ENCODE data around the gene FIGN.

FIGN gene

DNA sequence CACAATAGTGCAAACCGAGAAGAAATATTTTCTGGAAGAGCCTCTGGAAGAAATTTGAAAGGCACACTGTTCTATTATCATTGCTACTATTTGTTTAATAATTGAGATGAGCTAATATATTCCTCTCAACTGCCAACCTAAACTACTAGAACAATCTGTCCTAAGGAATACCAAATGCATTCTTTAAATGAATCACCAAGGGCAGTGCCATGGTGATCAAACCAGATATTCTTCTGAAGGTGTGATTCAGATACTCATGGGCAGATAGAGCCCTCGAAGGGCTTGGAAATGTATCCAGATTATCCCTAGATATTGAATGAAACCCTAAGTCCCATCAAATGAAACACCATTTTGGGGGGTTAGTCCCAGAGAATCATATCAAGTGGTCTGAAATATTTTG, 76.6 kb downstream of the FIGN start:
- DNase-seq = no peak

DNA sequence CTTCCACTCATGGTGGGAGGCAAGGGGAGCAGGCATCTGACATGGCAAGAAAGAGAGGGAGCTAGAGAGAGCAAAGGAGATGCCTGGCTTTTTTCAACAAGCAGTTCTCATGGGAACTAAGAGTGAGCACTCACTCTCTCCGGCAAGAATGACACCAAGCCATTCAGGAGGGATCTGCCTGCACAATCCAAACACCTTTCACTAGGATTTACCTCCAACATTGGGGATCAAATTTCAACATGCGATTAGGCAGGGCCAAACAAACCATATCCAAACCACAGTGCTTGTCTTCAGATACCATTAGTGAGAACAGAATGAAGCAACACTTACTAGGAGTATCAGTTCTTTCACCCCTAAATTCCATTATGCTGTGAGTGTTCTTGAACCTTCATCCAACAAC, 77.3 kb downstream of the FIGN start:
- no peak for DNase-seq

DNA sequence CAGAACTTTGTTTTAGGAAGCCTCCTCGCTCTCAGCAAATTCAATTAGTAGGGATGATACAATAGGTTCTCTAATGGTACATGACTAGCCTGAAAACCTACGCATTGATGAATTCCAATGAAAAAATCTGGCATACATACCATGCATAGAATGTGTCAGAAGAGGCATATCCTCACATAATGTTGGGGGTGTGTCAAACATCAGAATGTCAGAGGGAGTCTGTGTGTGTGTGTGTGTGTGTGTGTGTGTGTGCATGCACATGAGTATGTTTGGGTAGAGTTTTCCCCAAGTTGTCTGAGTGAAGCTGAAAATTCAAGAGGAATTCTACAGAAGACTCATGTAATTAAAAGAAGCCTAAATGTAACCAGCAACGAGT, 78.5 kb downstream of the FIGN start:
- no peak for DNase-seq

DNA sequence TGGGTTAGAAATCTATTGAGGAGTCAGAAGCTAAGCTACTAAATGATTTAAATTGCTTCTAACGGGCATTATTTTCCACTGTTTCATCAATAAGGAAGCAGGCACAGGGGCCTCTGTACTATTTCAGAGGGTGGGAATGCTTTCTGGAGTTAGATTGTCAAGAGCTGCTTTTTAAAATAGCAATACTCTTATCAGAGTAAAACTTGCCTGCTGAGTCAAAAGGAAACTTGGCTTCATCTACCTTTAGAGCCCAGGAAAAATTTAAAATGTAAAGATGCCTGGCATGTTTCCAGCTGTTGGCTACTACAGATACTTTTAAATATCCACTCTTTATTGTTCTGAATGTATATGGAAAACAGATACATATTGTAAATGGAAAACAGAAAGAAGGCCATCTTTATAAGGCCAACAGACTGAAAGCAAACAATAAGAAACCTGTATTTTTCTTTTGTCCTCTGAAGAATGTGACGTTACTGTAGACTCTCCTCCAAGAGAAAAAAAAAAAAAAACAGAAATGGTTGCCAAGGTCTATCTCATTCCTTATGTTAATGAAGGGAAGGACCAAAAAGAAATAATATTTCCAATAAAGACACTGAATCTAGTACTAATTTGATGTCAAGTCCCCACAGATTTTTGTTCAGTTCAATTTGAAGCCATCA, 79.1 kb downstream of the FIGN start:
- DNase-seq = no peak

DNA sequence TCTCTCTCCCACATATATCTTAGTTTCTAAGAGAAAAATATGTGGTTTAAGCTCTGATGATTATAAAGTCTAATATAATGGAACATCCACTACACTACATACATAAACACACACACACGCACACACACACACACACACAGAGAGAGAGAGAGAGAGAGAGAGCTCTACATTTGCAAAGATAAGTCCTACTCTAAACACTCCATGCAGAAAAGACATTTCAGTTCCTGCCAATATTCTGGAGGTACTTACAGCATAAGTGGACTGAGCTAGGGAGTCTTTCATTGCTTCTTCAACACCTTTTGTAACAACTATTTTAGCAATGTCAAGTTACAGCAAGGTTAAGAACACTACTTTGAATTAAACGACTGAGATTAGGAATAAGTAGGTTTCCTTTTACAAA, 80.1 kb downstream of the FIGN start:
- no peak for DNase-seq

DNA sequence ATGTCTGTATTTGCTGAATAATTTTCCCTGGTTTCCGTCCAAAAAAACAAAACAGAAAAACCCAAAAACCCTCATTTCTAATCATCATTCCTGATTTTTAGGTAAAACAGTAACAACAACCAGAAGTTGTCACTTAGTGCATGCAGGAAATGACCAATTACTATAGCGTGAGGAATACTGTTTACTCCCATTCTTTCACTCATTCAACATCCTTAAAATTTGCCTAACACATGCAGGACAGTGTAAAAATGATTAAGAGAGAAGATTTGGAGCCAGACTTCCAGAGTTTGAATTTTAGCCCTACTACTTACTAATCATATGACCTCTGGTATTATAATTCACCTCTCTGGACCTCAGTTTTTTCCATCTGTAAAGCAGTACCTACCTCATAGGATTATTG, 83.1 kb downstream of the FIGN start:
- no peak for DNase-seq

DNA sequence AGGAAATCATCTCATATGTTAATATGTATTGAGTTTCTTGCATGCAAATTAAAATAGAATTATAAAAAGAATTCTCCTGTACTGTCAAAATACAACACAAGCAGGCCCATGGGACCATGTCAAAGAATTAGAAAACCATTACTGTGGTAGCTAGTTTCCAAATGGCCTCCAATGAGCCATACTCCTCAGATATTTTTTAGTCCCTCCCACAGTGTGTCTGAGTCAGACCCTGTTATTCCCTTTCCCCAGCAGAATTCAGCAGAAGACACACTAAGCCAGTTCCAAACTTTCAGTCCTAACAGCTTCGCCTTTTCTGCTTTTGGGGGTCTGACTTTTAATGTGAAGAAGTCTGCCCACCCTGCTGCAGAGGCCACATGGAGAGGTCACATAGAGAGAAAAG, 86.7 kb downstream of the FIGN start:
- no peak for DNase-seq

DNA sequence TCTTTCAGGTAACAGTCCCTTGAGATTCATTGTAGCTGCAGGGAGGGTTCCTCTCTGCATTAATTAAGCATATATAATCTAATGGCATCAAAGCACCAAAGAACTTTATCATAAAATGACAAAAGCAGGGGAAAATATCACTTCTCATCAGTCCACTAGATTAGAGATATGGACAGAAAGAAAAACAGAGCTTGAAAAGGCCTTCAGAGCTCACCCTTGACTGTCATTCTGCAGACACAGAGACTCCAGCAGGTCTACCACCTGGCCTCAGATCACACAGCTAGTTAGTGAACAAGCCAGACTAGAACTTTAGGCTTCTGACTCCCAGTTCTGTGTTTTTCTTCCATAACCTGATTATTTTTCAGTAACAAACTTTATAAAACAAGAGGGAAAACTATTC, 88.5 kb downstream of the FIGN start:
- DNase-seq = no peak

DNA sequence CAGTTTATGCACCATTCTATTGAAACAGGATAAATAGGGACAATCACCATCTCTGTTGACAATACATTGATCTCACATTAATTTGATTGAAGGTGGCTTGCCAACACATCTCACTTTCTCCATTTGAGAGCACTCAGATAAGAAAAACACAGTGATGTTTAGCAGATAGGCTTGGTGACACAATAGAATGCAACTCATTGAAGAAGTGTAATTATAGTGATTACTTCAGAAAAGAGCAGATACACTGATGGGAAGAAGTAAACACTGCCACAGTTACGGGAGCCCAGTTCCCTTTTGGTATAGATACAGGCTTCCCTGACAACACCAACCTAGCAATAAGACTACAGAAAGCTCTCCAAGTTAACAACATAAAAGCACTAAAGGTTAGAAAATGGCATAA, 89.1 kb downstream of the FIGN start:
- DNase-seq = no peak

DNA sequence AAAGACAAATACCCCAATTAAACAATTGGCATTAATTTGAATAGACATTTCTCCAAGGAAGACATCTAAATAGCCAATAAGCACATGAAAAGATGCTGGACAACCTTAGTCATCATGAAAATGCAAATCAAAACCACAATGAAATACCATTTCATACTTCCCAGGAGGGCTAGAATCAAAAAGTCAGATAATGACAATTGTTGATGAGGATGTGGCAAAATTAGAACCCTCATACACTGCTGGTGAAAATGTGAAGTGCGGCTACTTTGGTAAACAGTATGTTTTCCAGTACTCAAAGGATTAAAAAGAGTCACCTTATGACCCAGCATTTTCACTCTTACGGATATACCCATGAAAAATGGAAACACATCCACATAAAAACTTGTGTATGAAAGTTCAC, 91.6 kb downstream of the FIGN start:
- DNase-seq = peak; percentile 9

DNA sequence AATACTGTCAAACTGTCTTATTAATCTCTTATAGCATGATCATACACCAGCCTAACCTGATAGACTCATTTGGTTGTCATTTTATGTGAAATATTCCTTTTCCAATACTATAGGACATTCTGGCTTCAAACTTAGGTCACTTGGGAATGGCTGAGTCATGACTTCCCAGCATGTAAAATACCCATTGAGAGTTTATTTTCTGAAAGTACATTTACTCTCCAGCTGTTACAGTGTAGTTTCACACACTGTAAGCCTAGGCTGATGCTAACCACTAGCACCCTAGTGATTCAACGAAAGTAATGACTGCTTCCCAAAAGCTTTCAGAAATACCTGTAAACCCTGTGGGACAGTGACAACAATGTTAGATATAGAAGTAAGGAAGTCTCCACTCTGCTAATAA, 93.8 kb downstream of the FIGN start:
- no peak for DNase-seq

DNA sequence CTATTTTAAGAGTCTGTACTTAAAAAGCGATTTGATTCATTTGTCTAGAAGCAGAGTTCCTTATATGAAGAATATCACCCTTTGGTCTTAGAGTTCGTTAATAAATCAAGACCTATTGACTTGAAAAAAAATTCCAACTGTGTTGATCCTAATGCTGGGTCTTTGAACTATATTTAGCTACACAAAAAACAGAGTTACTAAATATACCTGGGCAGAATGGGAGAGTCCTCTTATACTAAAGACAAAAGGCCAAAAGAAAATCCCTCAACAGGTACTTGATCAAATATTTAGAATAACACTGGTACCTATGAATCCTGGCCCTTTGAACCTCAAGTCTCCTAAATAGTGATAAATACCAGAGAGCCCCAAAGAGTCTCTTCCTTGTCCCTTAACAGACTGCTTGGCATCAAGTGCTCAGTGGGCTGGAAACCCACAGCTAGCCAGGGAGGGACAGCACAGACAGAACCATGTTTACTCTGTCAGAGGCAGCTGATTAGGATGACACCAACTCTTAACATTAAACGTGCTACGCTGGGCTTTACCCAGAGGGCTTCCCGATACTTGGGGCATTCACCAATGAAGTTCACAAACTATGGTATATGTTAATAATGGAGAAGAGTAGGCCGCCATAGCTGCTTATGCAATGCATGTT, 95.1 kb downstream of the FIGN start:
- DNase-seq = no peak

DNA sequence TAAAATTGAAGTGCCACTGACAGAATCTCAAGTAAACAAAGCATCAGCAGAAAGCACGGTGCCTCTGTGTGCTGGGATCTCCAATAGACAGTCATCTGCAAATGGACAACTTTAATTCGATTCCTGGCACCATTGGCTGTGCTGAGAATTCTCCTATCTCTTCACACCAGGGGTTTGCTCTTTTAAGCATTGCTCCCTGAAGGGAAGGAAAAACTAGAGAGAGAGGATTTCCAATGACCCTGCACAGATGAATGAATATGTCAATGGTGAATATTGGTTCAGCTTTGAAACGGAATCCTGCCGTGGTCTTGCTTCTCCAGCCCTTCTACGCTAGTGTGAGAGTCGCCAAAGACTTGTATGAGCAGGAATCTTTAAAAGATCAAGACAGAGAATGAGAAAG, 97.9 kb downstream of the FIGN start:
- no peak for DNase-seq

DNA sequence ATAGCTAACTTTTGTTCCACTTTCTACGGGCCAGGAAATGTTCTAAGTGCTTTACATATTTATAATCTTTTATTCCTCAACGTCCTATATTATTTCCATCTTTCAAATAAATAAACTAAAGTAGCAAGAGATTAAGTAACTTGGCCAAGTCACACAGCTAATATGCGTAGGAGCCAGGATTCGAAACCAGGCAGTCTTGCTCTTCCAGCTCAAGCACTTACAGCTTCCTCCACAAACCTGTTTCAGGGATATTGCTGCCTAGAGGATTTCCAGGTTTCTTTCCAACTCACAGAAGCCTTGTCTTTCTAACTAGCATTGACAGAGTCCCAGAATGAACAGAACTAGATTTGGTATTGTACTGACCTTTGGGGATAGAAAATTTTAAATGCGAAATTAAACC, 102.5 kb downstream of the FIGN start:
- no peak for DNase-seq

DNA sequence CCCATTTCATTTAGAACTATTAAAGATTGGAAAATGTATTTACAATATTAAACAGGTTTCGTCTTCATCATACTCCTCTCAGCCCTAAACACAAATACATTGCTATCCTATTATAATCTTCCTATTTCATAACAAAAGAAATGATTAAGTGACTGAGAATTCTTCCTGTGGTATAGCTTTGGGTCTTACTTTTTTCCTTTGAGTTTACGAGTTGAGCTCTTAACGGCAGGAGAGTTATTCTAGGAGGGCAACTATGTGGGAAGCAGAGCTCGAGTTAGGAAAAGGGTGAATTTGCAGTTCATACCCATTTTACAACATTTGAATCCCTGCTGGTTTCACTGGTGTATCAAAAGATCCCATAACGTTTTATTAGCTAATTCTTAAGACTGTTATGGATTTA, 105.0 kb downstream of the FIGN start:
- DNase-seq = no peak

DNA sequence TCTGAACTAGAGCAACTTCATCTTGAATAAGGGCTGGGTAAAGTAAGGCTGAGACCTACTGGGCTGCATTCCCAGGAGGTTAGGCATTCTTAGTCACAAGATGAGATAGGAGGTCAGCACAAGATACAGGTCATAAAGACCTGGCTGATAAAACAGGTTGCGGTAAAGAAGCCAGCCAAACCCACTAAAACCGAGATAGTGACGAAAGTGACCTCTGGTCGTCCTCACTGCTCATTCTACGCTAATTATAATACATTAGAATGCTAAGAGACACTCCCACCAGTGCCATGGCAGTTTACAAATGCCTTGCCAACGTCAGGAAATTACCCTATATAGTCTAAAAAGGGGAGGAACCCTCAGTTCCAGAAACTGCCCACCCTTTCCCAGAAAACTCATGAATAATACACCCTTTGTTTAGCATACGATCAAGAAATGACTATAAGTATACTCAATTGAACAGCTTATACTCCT, 109.1 kb downstream of the FIGN start:
- no peak for DNase-seq

DNA sequence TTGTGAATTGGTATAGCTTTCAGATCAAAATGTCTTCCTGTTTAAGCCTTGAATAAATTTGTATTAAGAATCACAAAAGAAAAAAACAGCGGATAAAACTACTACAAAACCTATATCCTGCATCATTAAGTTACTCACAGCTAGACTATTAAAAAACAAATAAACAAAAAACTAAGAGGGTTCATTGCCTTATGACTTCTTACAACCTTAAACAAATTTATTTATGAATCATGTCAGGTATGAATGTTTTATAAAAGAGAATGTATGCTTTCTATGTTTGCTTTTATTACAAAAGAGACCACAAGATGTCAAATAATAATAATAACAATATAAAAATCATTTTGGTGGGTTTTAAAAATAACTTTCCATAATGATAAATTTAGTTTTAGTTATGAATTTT, 109.6 kb downstream of the FIGN start:
- no peak for DNase-seq

DNA sequence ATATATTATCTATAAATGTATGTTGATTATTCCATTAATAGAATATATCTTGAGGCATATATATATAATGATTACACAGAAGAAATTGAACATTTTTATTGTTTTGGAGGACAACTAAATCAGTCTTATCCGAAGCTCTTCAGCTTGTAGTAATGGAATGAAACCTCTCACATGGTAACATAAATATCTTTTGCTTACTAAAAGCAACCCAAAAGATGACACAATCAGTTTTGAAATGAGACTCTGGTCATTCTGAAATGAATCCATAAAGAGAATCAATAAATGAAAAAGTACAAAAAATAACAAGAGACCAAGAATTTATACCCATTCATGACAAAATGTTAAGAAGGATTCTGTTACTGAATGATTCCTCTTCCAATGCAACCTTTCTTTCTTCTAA, 110.2 kb downstream of the FIGN start:
- DNase-seq = no peak

DNA sequence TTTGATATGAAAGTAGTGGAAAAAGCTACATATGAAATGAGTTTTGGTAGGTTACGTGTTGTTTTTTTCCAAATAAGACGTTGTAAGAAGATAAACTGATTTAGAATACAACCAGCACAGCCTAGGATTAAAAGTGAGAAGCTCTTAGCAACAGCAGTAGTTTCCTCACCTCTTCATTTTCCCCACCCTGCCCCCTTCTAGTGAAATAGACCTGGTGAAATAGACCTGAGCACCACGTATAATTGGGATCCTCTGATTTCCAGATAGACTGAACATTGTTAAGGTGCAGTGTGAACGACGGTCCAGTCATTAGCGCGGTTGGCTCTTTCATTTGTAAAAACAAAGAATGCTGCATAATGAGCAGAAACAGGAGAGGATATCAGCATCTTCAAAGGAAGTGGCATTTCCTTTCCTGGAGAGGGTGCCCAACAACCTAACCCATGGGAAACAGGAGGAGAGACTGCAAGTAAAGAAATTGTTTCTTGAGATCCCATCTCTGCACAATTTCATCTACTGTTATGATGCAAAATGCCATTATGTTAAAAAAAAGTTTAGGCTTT, 114.3 kb downstream of the FIGN start:
- DNase-seq = no peak

DNA sequence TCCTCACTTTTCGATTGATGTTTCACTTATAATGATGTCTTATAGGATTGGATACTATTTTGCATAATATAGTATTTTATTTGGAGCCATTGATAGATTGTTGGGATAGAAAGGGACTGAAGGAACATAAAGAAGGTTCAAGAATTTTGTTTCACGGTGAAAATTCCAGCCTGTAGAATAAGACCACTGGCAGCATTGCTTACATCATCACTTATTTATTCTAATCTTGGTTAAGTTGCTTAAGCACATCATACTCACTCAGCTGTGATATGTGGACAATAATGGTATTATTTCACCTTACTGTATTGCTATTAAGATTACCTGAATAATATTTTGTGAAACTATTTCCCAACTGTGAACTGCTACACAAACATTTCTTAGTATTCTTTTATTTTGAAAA, 118.3 kb downstream of the FIGN start:
- DNase-seq = no peak

DNA sequence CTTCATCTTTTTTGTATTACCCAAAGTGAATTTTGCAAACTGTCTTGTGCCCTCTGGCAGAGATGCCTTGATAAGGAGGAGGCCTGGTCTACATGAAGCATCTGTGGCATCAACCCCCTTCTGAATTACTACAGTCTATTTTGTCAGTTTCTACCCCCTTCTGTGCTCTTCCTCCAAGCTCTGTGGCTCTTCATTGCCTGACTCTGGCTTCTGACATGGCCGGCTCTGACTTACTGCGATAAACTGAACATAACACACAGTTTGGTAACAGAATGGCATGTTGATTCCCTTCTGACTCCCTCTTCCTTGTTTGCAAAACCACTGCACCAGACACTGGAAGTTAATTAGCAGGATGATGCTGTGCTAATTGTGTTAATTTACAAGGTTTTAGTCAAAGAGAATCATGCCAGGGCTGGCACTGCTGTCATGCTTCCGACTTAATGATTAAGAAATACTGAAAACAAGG, 122.5 kb downstream of the FIGN start:
- DNase-seq = no peak

DNA sequence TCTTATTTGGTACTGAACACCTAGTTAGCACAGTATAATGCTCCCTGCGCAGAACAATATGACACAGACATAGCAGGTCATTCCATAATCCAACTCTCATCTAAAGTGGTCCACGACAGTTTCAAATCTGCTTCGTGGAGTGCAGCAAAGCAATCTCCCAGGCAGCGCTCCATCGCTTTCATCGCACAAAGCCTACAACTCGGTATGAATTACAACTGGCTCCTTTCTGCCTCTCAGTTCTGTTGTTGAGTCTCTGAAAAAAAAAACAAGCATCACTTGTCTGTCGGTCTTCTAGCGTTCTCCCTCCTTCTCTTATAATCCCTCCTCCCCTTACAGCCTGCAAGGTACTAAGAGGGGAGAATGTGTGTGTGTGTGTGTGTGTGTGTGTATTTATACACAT, 123.5 kb downstream of the FIGN start:
- no peak for DNase-seq

DNA sequence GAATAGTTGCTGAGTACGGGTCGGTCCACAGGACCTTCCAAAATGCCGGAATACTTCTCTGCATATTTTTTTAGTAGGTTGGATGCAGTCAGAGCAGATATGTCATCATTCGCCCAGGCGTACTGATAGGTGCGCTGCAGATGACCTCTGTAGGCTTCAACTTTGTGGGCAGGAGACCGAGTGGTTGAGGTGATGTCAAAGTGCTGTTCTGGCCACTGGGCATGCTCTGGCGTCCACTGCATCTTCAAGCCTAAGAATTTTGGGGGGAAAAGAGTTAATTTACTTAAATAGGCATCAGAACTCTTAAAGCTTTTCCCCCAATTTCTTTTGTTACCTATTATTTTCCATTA, 124.3 kb downstream of the FIGN start:
- no peak for DNase-seq

DNA sequence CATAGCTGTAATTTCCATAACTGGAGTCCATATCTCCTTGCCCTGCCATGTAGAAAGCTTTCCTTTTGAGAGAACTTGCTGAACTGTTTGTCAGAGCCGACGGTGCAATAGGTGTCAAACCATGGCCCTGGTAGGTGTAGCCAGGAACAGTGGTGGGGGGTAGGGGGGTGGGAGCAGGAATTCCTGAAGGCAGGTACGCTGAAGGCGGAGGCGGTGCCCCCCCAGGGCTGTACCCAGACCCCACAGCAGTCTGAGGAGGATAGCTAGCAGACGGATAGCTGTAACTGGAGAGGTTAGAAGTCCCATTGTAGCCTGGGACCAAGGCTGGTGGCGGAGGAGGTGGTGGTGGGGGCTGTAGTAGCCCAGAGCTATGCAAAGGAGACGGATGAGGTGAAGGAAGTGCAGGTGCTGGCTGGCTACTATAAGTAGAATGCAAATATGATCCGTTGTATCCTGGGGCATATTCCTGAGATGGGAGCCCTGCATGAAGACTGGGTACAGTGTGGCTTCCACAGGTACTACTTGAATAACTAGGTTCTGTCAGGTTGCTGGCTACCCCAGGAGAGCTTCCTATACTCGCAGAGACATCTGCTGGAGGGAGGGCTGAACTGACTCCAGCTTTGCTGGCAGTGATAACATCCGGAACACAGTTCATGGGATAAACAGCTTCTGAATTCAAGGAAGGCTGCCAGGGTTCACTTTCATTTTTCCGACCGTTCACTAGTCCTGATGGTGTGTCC, 124.8 kb downstream of the FIGN start:
- peak; percentile 98 for DNase-seq

Data from NCI-H526 treated with DMSO at 0.1 percent for 48 hours (cell line).